ENCODE measurements around the gene AKIRIN2. TPM values are rescaled to one million over a fixed set of nuclear protein-coding genes. Genes with fewer than 3 reads are reported as not detected.

AKIRIN2 gene
- 15.2 and 18.3 TPM in 2 replicates for total RNA-seq

DNA sequence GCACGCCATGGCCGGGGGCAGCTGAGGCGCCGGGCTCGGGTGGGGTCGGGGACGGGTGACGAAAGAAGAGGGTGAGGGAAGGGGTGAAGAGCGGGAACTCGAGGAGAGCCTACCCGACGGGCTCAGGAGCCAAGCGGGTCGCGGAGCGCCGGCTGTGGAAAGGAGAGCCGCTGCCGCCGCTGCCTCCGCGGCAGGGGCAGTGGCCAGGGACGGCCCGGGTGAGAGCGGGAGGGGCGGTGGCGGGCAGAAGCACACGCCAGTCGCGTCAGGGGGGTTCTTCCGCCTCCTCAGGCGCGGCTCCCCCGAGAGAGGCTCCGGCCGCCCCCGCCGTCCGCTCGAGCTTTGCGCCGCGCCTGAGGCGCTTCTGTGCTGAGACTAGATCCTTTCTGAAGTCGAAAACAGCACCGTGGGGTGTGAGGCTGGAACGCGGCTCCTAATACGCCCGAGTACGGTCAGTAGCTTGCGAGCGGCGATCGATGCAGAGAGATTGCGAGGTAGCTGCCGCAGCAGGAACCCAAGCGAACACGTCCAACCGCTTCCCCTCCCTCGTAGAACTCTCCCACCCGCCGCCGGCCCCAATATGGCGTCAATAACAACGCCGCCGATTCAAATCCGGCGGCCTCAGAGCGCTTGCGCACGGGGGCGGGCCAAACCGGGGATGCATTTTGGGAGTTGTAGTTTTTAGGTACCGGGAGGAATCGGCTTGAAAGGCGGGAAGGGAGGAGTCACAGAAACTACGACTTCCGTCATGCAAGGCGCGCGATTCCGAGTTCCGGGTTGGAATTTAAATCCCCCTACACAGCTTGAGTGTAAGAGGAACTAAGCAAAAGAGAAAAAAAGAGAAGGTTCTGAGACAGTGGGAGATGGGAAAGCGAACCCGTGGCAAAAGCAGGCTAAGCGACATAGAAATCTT, at the start of gene AKIRIN2:
TSS of gene AKIRIN2 (minus strand) at position 558 of the 913 bp plus-strand sequence. CDS start at position 9, 549 bp downstream.
- Histone ChIP-seq H3K4me2 (ENCODE audit: insufficient read depth, low read length) (peak within 1 kb of the TSS; percentile 92), H4K20me1 (ENCODE audit: insufficient read depth, low read length) (peaks cover 41% of the 10 kb centered on the region), H3K4me3 (ENCODE audit: insufficient read depth, low read length) (peak within 1 kb of the TSS; percentile 98), H3K36me3 (ENCODE audit: insufficient read depth, low read length) (no peaks in the 10 kb centered on the region), H3K27ac (ENCODE audit: low read depth, low read length) (peak within 1 kb of the TSS; percentile 78), H2AFZ (ENCODE audit: low read length) (peak within 1 kb of the TSS; percentile 95), H3K9me3 (ENCODE audit: low read depth, low read length) (no peaks in the 10 kb centered on the region), H3K27me3 (ENCODE audit: insufficient read depth, low read length) (no peaks in the 10 kb centered on the region), H3K79me2 (ENCODE audit: insufficient read depth, low read length) (peaks cover 51% of the 10 kb centered on the region), H3K4me1 (ENCODE audit: insufficient read depth, low read length) (peaks cover 31% of the 10 kb centered on the region)
- TF ChIP-seq, protein P1, sequence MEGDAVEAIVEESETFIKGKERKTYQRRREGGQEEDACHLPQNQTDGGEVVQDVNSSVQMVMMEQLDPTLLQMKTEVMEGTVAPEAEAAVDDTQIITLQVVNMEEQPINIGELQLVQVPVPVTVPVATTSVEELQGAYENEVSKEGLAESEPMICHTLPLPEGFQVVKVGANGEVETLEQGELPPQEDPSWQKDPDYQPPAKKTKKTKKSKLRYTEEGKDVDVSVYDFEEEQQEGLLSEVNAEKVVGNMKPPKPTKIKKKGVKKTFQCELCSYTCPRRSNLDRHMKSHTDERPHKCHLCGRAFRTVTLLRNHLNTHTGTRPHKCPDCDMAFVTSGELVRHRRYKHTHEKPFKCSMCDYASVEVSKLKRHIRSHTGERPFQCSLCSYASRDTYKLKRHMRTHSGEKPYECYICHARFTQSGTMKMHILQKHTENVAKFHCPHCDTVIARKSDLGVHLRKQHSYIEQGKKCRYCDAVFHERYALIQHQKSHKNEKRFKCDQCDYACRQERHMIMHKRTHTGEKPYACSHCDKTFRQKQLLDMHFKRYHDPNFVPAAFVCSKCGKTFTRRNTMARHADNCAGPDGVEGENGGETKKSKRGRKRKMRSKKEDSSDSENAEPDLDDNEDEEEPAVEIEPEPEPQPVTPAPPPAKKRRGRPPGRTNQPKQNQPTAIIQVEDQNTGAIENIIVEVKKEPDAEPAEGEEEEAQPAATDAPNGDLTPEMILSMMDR (IDR thresholded peaks at IDR 0.05; ENCODE audit: extremely low read depth, low read depth, low read length), result no peak
- DNase-seq (ENCODE audit: insufficient read length, low spot score, missing footprints), result peak; percentile 95

- Histone ChIP-seq H2AFZ (ENCODE audit: low read length) (no peak overlapping the region), H3K79me2 (ENCODE audit: insufficient read depth, low read length) (no peaks in the 10 kb centered on the region), H4K20me1 (ENCODE audit: insufficient read depth, low read length) (no peaks in the 10 kb centered on the region), H3K27ac (ENCODE audit: low read depth, low read length) (no peak overlapping the region), H3K4me3 (ENCODE audit: insufficient read depth, low read length) (no peak overlapping the region), H3K4me2 (ENCODE audit: insufficient read depth, low read length) (no peak overlapping the region), H3K9me3 (ENCODE audit: low read depth, low read length) (no peaks in the 10 kb centered on the region), H3K36me3 (ENCODE audit: insufficient read depth, low read length) (no peaks in the 10 kb centered on the region), H3K4me1 (ENCODE audit: insufficient read depth, low read length) (no peaks in the 10 kb centered on the region), H3K27me3 (ENCODE audit: insufficient read depth, low read length) (peaks cover 3% of the 10 kb centered on the region)
- TF ChIP-seq, protein P1 (IDR thresholded peaks at IDR 0.05; ENCODE audit: extremely low read depth, low read depth, low read length), result no peak
- DNase-seq (ENCODE audit: insufficient read length, low spot score, missing footprints), result no peak
These were observed 45.6 kb upstream of the AKIRIN2 start for GRCh38 chr6:87747646-87748045.

GRCh38 chr6:87745966-87746721, 44.1 kb upstream of the AKIRIN2 start:
- Histone ChIP-seq H3K4me3 (ENCODE audit: insufficient read depth, low read length) (no peak overlapping the region), H3K4me1 (ENCODE audit: insufficient read depth, low read length) (no peaks in the 10 kb centered on the region), H4K20me1 (ENCODE audit: insufficient read depth, low read length) (no peaks in the 10 kb centered on the region), H3K4me2 (ENCODE audit: insufficient read depth, low read length) (no peak overlapping the region), H3K27me3 (ENCODE audit: insufficient read depth, low read length) (peaks cover 3% of the 10 kb centered on the region), H3K27ac (ENCODE audit: low read depth, low read length) (no peak overlapping the region), H2AFZ (ENCODE audit: low read length) (no peak overlapping the region), H3K9me3 (ENCODE audit: low read depth, low read length) (no peaks in the 10 kb centered on the region), H3K79me2 (ENCODE audit: insufficient read depth, low read length) (no peaks in the 10 kb centered on the region), H3K36me3 (ENCODE audit: insufficient read depth, low read length) (no peaks in the 10 kb centered on the region)
- TF ChIP-seq, protein P1 (IDR thresholded peaks at IDR 0.05; ENCODE audit: extremely low read depth, low read depth, low read length), result no peak
- DNase-seq (ENCODE audit: insufficient read length, low spot score, missing footprints), result no peak

- H3K27ac ChIP-seq (ENCODE audit: low read depth, low read length), result no peak overlapping the region
- no peak overlapping the region for H2AFZ ChIP-seq (ENCODE audit: low read length)
- no peaks in the 10 kb centered on the region for H4K20me1 ChIP-seq (ENCODE audit: insufficient read depth, low read length)
- no peaks in the 10 kb centered on the region for H3K36me3 ChIP-seq (ENCODE audit: insufficient read depth, low read length)
- H3K4me3 ChIP-seq (ENCODE audit: insufficient read depth, low read length), result no peak overlapping the region
- no peak overlapping the region for H3K4me2 ChIP-seq (ENCODE audit: insufficient read depth, low read length)
- H3K4me1 ChIP-seq (ENCODE audit: insufficient read depth, low read length), result no peaks in the 10 kb centered on the region
- TF ChIP-seq, protein P1 (IDR thresholded peaks at IDR 0.05; ENCODE audit: extremely low read depth, low read depth, low read length), result no peak
- peaks cover 3% of the 10 kb centered on the region for H3K27me3 ChIP-seq (ENCODE audit: insufficient read depth, low read length)
- H3K79me2 ChIP-seq (ENCODE audit: insufficient read depth, low read length), result no peaks in the 10 kb centered on the region
- no peak for DNase-seq (ENCODE audit: insufficient read length, low spot score, missing footprints)
- no peaks in the 10 kb centered on the region for H3K9me3 ChIP-seq (ENCODE audit: low read depth, low read length)
These were observed 41.4 kb upstream of the AKIRIN2 start for GRCh38 chr6:87743454-87743853.

Data from osteoblast (primary cell).